Stimulated activated CD8-positive, alpha-beta memory T cell treated with anti-CD3 and anti-CD28 coated beads, Interleukin-2, amount 100 ng/mL, for 1 hour (primary cell): ENCODE measurements around the gene MARVELD1.

Experiments used
- DNase-seq, 2 donors: peaks; one replicate each; pipeline ENCODE4 v3.0.0-alpha.2; 2020; ENCODE audit warnings: low read depth in 2 of 2

Gene MARVELD1

GRCh38 chr10:97755718-97756117, 42.2 kb downstream of the MARVELD1 start:
- DNase-seq, result no peak

- DNase-seq, result no peak
Observed at GRCh38 chr10:97757471-97757870, 43.9 kb downstream of the MARVELD1 start.

DNA sequence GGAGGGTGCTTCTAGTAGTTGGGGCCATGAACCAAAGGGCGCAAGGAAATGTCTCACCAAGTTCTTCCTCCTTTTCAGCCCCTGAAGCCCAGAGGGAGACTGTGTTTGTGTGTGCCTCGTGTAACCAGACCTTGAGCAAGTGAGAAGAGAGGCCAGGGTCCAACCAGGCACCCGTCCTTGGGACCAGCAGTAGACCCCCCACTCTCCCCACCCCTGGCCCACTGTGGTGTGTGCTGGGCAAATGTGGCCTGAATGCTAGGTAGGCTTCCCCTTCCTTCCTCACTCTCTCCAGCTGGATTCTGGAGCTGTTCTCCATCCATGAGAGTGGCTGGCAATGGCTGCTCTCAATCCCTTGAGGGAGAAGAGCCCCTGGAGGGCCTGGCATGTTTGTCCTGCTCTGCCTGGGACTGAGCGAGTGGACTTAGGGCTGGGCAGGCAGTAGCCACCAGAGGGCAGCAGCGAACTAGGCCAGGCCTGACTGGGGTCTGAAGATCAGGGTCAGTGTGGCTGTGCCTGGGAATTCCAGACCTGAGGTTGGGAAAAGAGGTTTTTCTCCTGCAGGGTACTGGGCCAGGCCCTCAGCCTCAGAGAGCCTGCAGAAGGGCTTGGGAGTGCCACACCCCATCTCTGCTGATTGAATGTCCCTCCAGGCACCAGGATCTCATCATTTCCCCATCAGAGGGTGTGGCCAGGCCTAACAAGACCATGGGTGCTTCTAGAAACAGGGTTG, 45.8 kb downstream of the MARVELD1 start:
- peak in 1 of 2 donors; percentile 28 for DNase-seq

DNA sequence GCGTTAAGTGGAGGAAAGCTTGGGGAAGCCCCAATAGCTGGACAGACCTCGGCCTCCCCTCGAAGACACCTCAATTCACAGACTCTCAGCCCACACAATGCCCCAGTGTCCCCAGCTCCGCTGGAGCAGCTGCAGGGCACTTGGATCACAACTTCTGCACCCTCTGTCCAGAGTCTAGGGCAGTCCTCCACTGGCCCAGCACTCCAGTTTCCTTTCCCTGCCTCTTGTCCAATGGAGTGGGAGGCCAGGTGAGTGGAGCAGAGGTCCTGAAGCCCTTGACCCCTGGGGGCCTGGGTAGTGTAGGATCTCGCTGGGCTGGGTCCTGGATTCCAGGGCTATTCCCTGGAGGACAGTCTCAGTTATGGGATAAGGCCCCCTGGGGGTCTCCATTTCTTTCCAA, 46.4 kb downstream of the MARVELD1 start:
- no peak for DNase-seq

- DNase-seq, result no peak
Observed at GRCh38 chr10:97760461-97761257, 47.1 kb downstream of the MARVELD1 start.

GRCh38 chr10:97761331-97761865, 47.9 kb downstream of the MARVELD1 start:
- DNase-seq, result no peak

DNA sequence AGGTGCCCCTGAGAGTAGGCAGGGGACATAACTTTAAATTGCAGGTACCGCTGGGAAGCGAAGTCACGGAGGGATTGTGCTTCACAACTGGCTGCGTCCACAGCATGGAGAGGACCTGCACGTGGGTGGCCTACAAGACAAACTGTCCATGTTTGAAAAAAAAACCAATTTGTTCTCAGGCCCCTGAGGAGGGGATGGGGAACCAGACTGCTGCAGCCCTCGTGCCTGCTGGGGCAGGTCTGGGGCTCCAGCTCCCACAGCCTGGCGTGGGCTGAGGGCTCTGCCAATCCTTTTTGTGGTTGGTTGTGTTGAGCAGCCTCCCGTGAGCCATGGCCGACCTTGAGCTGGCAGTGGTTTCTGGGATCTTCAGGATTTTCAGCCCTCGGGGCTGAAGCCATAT, 48.5 kb downstream of the MARVELD1 start:
- no peak for DNase-seq

DNA sequence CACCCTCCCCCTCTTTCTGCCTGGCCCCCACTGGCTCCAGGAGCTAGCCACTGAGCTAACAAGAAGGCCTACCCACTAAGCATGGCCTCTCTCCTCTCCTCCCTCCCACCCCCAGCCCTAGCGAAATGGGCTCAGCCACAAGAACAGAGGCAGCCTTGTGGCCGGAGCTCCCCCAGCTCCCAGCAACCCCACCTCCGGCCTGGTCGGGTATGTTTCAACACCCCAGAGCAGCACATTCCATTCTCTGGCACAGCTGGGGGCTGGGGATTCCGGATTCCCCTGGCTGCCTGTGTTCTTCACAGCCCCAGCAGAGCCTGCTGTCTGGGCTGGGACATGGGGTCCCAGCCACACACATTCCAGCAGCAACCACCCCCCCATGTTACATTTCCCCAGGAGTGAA, 49.3 kb downstream of the MARVELD1 start:
- DNase-seq, result no peak

DNA sequence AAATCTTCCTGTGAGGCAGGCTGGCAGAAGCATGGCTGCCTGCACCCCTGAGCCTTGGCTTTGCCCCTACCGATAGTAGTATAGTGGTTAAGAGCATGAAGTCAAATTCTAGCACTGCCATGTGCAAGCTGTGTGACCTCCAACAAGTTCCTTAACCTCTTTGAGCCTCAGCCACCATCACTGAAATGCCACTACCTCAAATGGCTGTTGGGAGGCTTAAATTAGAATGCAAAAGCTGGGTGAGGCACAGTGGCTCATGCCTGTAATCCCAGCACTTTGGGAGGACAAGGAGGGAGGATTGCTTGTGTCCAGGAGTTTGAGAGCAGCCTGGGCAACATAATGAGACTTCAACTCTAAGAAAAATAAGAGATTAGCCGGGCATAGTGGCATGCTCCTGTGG, 49.9 kb downstream of the MARVELD1 start:
- DNase-seq, result no peak

DNA sequence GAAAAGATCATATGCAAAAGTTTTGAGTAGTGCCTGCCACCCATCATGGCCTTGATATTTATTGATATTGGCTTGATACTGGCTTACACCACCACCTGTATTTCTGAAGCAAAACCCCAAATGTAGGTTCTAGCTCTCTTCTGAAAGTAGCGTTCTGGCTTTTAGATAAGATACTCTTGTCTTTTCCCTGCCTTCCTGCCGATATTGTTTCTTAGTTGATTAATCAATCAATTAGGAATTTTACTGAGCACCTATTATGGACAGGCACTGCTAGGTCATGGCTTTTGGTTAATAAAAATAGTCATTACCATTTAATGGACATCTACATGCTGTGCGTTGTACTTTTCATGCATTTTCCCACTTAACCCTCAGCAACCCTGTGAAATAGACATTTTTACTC, 50.4 kb downstream of the MARVELD1 start:
- DNase-seq, result no peak

DNA sequence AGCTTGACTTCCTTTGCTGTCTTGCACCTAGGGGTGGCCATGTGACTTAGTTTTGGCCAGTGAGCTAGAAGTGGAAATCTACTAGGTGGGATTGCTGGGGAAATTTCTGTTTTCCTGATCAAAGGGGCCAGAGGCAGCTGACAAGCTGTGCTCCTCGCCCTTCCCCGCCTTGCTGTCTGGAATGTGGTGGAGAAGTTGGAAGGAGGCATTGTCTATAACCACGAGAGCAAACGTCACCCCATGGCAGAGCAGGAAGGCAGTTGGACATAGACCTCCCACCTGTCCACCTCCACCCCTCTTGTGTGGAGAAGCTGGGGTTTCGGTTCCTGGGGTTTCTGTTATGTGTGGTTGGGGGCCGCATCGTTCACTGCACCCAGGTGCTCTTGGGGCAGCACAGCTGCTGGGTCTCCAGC, 51.0 kb downstream of the MARVELD1 start:
- no peak for DNase-seq

DNA sequence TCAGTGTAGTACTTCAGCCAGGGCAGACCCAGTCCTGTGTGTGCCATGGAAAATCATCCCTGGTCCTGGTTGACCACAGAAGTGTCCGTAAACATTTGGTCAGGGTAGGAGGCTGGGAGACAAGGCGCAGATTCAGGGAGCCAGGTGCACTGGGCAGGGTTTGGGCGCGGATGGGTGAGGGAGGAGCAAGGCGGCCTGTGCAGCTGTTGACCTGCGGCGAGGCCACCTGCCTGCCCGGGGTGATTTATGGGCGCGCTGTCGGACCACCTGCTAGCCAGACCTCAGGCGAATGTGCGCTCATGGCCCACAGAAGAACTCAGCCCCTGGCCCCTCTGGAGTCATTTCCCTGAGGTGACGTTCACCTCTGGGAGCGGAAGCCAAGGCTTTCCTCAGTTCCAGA, 51.7 kb downstream of the MARVELD1 start:
- DNase-seq, result no peak

- DNase-seq, result no peak
Observed at GRCh38 chr10:97766106-97766810, 52.7 kb downstream of the MARVELD1 start.

GRCh38 chr10:97766996-97767924, 53.7 kb downstream of the MARVELD1 start:
- DNase-seq, result no peak
